Gastroesophageal sphincter (tissue), 3 donors: ENCODE measurements around the gene CCR4.

Experiments
- EP300 ChIP-seq: sonication (generic); formaldehyde crosslinking; IDR thresholded peaks from one replicate; pipeline ENCODE4 v1.6.1; 2017; ENCODE audit warnings: antibody characterized with exemption, mild to moderate bottlenecking
- POLR2A ChIP-seq, 2 donors: fragments of 450-650 bp; IDR thresholded peaks; one replicate each; pipeline ENCODE4 v1.6.1; 2017; ENCODE audit warnings: antibody characterized with exemption in 2 of 2, mild to moderate bottlenecking in 2 of 2, moderate library complexity in 1 of 2
- POLR2AphosphoS5 ChIP-seq: sonication (generic); formaldehyde crosslinking; IDR thresholded peaks from one replicate; pipeline ENCODE4 v1.6.1; 2017; ENCODE audit warnings: antibody characterized with exemption
- TF ChIP-seq, protein P1 (sequence below), 4 experiments: fragments of 200-600 bp in 2 of 4; fragments of 450-650 bp in 2 of 4; sonication (generic) in 1 of 4; IDR thresholded peaks; one replicate each; pipeline ENCODE4 v1.5.1; 2017 to 2019; ENCODE audit warnings: antibody characterized with exemption in 4 of 4, mild to moderate bottlenecking in 2 of 4, moderate library complexity in 2 of 4

GRCh38 chr3:32919920-32920319 is 31.5 kb upstream of the CCR4 start:
- TF ChIP-seq, protein P1, sequence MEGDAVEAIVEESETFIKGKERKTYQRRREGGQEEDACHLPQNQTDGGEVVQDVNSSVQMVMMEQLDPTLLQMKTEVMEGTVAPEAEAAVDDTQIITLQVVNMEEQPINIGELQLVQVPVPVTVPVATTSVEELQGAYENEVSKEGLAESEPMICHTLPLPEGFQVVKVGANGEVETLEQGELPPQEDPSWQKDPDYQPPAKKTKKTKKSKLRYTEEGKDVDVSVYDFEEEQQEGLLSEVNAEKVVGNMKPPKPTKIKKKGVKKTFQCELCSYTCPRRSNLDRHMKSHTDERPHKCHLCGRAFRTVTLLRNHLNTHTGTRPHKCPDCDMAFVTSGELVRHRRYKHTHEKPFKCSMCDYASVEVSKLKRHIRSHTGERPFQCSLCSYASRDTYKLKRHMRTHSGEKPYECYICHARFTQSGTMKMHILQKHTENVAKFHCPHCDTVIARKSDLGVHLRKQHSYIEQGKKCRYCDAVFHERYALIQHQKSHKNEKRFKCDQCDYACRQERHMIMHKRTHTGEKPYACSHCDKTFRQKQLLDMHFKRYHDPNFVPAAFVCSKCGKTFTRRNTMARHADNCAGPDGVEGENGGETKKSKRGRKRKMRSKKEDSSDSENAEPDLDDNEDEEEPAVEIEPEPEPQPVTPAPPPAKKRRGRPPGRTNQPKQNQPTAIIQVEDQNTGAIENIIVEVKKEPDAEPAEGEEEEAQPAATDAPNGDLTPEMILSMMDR (IDR thresholded peaks at IDR 0.05): no peak
- TF ChIP-seq POLR2AphosphoS5 (no peak), POLR2A (IDR thresholded peaks at IDR 0.05) (no peak), EP300 (no peak)
